Parathyroid adenoma (tissue), 2 donors: ENCODE data around the gene LIFR.

Experiments used
- H2AFZ ChIP-seq: fragments of 300-600 bp; sonication (generic); one replicate; pipeline ENCODE4 v1.7.0; 2017; ENCODE audit warnings: antibody characterized with exemption, mild to moderate bottlenecking
- H3K27ac ChIP-seq: fragments of 300-600 bp; sonication (generic); one replicate; pipeline ENCODE4 v1.7.0; 2017
- H3K27me3 ChIP-seq: fragments of 300-600 bp; sonication (generic); one replicate; pipeline ENCODE4 v1.7.0; 2017; ENCODE audit warnings: low read length; ENCODE audit not compliant: control insufficient read depth, insufficient read depth
- H3K36me3 ChIP-seq: fragments of 300-600 bp; sonication (generic); one replicate; pipeline ENCODE4 v1.7.0; 2017; ENCODE audit warnings: low read length; ENCODE audit not compliant: control insufficient read depth, insufficient read depth
- H3K4me1 ChIP-seq: fragments of 300-600 bp; sonication (generic); one replicate; pipeline ENCODE4 v1.7.0; 2017; ENCODE audit warnings: control low read depth
- H3K4me2 ChIP-seq: fragments of 300-600 bp; sonication (generic); one replicate; pipeline ENCODE4 v1.7.0; 2017; ENCODE audit warnings: low read length
- H3K4me3 ChIP-seq: fragments of 300-600 bp; sonication (generic); one replicate; pipeline ENCODE4 v1.7.0; 2017; ENCODE audit warnings: low read depth, low read length
- H3K79me2 ChIP-seq: fragments of 300-600 bp; sonication (generic); one replicate; pipeline ENCODE4 v1.7.0; 2017; ENCODE audit warnings: control low read depth
- H3K9ac ChIP-seq: fragments of 300-600 bp; sonication (generic); one replicate; pipeline ENCODE4 v1.7.0; 2017; ENCODE audit warnings: mild to moderate bottlenecking
- H3K9me3 ChIP-seq: fragments of 300-600 bp; sonication (generic); one replicate; pipeline ENCODE4 v1.7.0; 2017; ENCODE audit warnings: low read length; ENCODE audit not compliant: control insufficient read depth
- CTCF ChIP-seq: fragments of 300-600 bp; sonication (generic); IDR thresholded peaks from one replicate; pipeline ENCODE4 v1.7.0; 2017; ENCODE audit warnings: antibody characterized with exemption, mild to moderate bottlenecking
- donor health status: primary hyperparathyroidism.

Gene LIFR

GRCh38 chr5:38456657-38457399, 99.6 kb downstream of the LIFR start:
- TF ChIP-seq CTCF, result no peak
- H3K4me2 ChIP-seq, result no peak overlapping the region
- H3K27ac ChIP-seq, result no peak overlapping the region
- H3K4me1 ChIP-seq, result no peaks in the 10 kb centered on the region
- H3K27me3 ChIP-seq, result no peaks in the 10 kb centered on the region
- no peaks in the 10 kb centered on the region for H3K79me2 ChIP-seq
- H3K9me3 ChIP-seq, result no peaks in the 10 kb centered on the region
- no peaks in the 10 kb centered on the region for H3K36me3 ChIP-seq
- H3K4me3 ChIP-seq, result no peak overlapping the region
- H2AFZ ChIP-seq, result no peak overlapping the region
- no peak overlapping the region for H3K9ac ChIP-seq

- Histone ChIP-seq H2AFZ (no peak overlapping the region), H3K4me1 (no peaks in the 10 kb centered on the region), H3K9me3 (no peaks in the 10 kb centered on the region), H3K9ac (no peak overlapping the region), H3K36me3 (no peaks in the 10 kb centered on the region), H3K4me3 (no peak overlapping the region), H3K4me2 (no peak overlapping the region), H3K27ac (no peak overlapping the region), H3K79me2 (no peaks in the 10 kb centered on the region), H3K27me3 (no peaks in the 10 kb centered on the region)
- TF ChIP-seq CTCF, result no peak
These were observed 100.6 kb downstream of the LIFR start for GRCh38 chr5:38455796-38456330.

- Histone ChIP-seq H3K36me3 (no peaks in the 10 kb centered on the region), H3K4me1 (no peaks in the 10 kb centered on the region), H3K9ac (no peak overlapping the region), H2AFZ (no peak overlapping the region), H3K27ac (no peak overlapping the region), H3K79me2 (no peaks in the 10 kb centered on the region), H3K27me3 (no peaks in the 10 kb centered on the region), H3K4me3 (no peak overlapping the region), H3K4me2 (no peak overlapping the region), H3K9me3 (no peaks in the 10 kb centered on the region)
- no peak for TF ChIP-seq CTCF
These were observed 102.5 kb downstream of the LIFR start for GRCh38 chr5:38453921-38454320.

GRCh38 chr5:38453506-38453905, 102.9 kb downstream of the LIFR start:
- H3K4me1 ChIP-seq, result no peaks in the 10 kb centered on the region
- H3K4me2 ChIP-seq, result no peak overlapping the region
- no peak overlapping the region for H3K4me3 ChIP-seq
- H3K27me3 ChIP-seq, result no peaks in the 10 kb centered on the region
- TF ChIP-seq CTCF, result no peak
- H3K36me3 ChIP-seq, result no peaks in the 10 kb centered on the region
- H3K79me2 ChIP-seq, result no peaks in the 10 kb centered on the region
- no peak overlapping the region for H3K9ac ChIP-seq
- H2AFZ ChIP-seq, result no peak overlapping the region
- no peak overlapping the region for H3K27ac ChIP-seq
- H3K9me3 ChIP-seq, result no peaks in the 10 kb centered on the region

GRCh38 chr5:38452201-38452600, 104.2 kb downstream of the LIFR start:
- no peaks in the 10 kb centered on the region for H3K79me2 ChIP-seq

More at GRCh38 chr5:38452201-38452600, 104.2 kb downstream of the LIFR start:
- no peak overlapping the region for H3K4me2 ChIP-seq
- H3K36me3 ChIP-seq, result no peaks in the 10 kb centered on the region
- H3K9ac ChIP-seq, result no peak overlapping the region
- H3K27me3 ChIP-seq, result no peaks in the 10 kb centered on the region
- no peaks in the 10 kb centered on the region for H3K4me1 ChIP-seq
- no peak overlapping the region for H3K4me3 ChIP-seq
- no peak overlapping the region for H2AFZ ChIP-seq
- H3K27ac ChIP-seq, result no peak overlapping the region
- H3K9me3 ChIP-seq, result no peaks in the 10 kb centered on the region
- TF ChIP-seq CTCF, result no peak
